A673 (cell line): ENCODE data around the gene NR2F1.

ENCODE experiments used
- CTCF ChIP-seq: fragments of 300-800, 200-600 bp; sonication (generic); conservative IDR thresholded peaks from 2 replicates; pipeline ENCODE4 v1.5.1; 2017; ENCODE audit warnings: low read depth, mild to moderate bottlenecking, antibody characterized with exemption, low read length, moderate library complexity, mixed read lengths
- EZH2 ChIP-seq: fragments of 200-600 bp; sonication (generic); IDR thresholded peaks from 2 replicates; pipeline ENCODE4 v1.6.1; 2017; ENCODE audit warnings: borderline replicate concordance, low read depth, mild to moderate bottlenecking, mixed read lengths, antibody characterized with exemption, low read length; ENCODE audit not compliant: poor library complexity, severe bottlenecking

GRCh38 chr5:93545872-93546271, 37.1 kb upstream of the NR2F1 start:
- TF ChIP-seq EZH2 (no peak), CTCF (no peak)
